Endothelial cell of umbilical vein (primary cell): ENCODE data around the gene SULT1C4. TPM values are rescaled to one million over a fixed set of nuclear protein-coding genes. Genes with fewer than 3 reads are reported as not detected.

Experiments used
- BruUV-seq: library from RNA; stranded (reverse); fragments of 400-500 nt; replicated peaks from 2 replicates; lab custom pipeline; 2021; lab: Mats Ljungman, UMichigan
- CTCF ChIA-PET: fragments of 300-600, 350-600 bp; sonication (Branson Sonifier 250); formaldehyde crosslinking; loops from one replicate; lab custom pipeline; 2021; ENCODE audit warnings: antibody characterized with exemption, inconsistent platforms; lab: Charles Lee
- POLR2A ChIA-PET: fragments of 300-600, 350-600 bp; sonication (Branson Sonifier 250); formaldehyde crosslinking; loops from one replicate; lab custom pipeline; 2021; ENCODE audit warnings: antibody characterized with exemption, inconsistent platforms; lab: Charles Lee
- DNase-seq: peaks from one replicate; pipeline ENCODE4 v3.0.0-alpha.2; 2011; ENCODE audit warnings: low read depth, low spot score
- FAIRE-seq: peaks from 2 replicates; lab custom pipeline; 2011; peaks lifted over from hg19 to GRCh38; lab: Jason Lieb, UNC
- H2AFZ ChIP-seq: 2 replicates; pipeline ENCODE4 v1.6.0; 2012; ENCODE audit warnings: low read depth, low read length, control low read depth, inconsistent platforms
- H3K27ac ChIP-seq: 2 replicates; pipeline ENCODE4 v1.5.1; 2011; ENCODE audit warnings: low read depth, mild to moderate bottlenecking, control low read depth, low read length, moderate library complexity; ENCODE audit not compliant: insufficient read depth
- H3K27me3 ChIP-seq, 2 experiments: 2 replicates each; pipeline versions ENCODE4 v1.6.0 to v1.6.1; 2011; ENCODE audit warnings: low read length in 2 of 2, mixed read lengths in 1 of 2; ENCODE audit not compliant: control insufficient read depth in 2 of 2, insufficient read depth in 2 of 2
- H3K36me3 ChIP-seq, 2 experiments: 2 replicates in 1 of 2; 3 replicates in 1 of 2; pipeline ENCODE4 v1.5.1; 2011; ENCODE audit warnings: low read length in 2 of 2, mild to moderate bottlenecking in 1 of 2, moderate library complexity in 1 of 2; ENCODE audit not compliant: control insufficient read depth in 2 of 2, insufficient read depth in 2 of 2; ENCODE audit errors: extremely low read depth in 1 of 2
- H3K4me1 ChIP-seq: 3 replicates; pipeline ENCODE4 v1.5.1; 2011; ENCODE audit warnings: mild to moderate bottlenecking, low read length; ENCODE audit not compliant: control insufficient read depth, insufficient read depth; ENCODE audit errors: extremely low read depth
- H3K4me2 ChIP-seq: 2 replicates; pipeline ENCODE4 v1.6.1; 2011; ENCODE audit warnings: low read length, control low read depth, mixed read lengths; ENCODE audit not compliant: insufficient read depth
- H3K4me3 ChIP-seq, 3 experiments: fragments of 200-600 bp in 1 of 3; sonication (generic), shearing (Covaris generic) in 1 of 3; replicated peaks in 1 of 3; 2 replicates each; pipeline ENCODE4 v1.5.1; 2011 to 2016; ENCODE audit warnings: control low read depth in 3 of 3, low read length in 3 of 3, mild to moderate bottlenecking in 2 of 3, inconsistent platforms in 1 of 3, low read depth in 1 of 3, moderate library complexity in 1 of 3; ENCODE audit not compliant: insufficient read depth in 1 of 3
- H3K79me2 ChIP-seq: 2 replicates; pipeline ENCODE4 v1.6.0; 2012; ENCODE audit warnings: low read length, inconsistent platforms; ENCODE audit not compliant: control insufficient read depth, insufficient read depth
- H3K9ac ChIP-seq: replicated peaks from 2 replicates; pipeline ENCODE3; 2011; ENCODE audit warnings: low read length, control low read depth; ENCODE audit not compliant: insufficient read depth; ENCODE audit errors: extremely low read depth
- H3K9me1 ChIP-seq: replicated peaks from 3 replicates; pipeline ENCODE4 v1.6.0; 2011; ENCODE audit warnings: mild to moderate bottlenecking, low read length; ENCODE audit not compliant: control insufficient read depth, insufficient read depth; ENCODE audit errors: extremely low read depth
- H3K9me3 ChIP-seq: replicated peaks from 2 replicates; pipeline ENCODE4 v1.5.1; 2012; ENCODE audit warnings: low read length, inconsistent platforms; ENCODE audit not compliant: control insufficient read depth, insufficient read depth
- H4K20me1 ChIP-seq: replicated peaks from 2 replicates; pipeline ENCODE3; 2011; ENCODE audit warnings: mild to moderate bottlenecking, low read length; ENCODE audit not compliant: control insufficient read depth, insufficient read depth; ENCODE audit errors: extremely low read depth
- EZH2 ChIP-seq: IDR thresholded peaks from 2 replicates; pipeline ENCODE4 v1.6.1; 2012; ENCODE audit warnings: borderline replicate concordance, low read depth, mild to moderate bottlenecking, moderate library complexity, low read length, inconsistent platforms; ENCODE audit not compliant: severe bottlenecking
- FOS ChIP-seq: IDR thresholded peaks from 2 replicates; pipeline ENCODE4 v1.6.1; 2011; ENCODE audit warnings: mild to moderate bottlenecking, low read length, moderate library complexity, borderline replicate concordance; ENCODE audit not compliant: insufficient read depth
- GATA2 ChIP-seq: IDR thresholded peaks from 2 replicates; pipeline ENCODE4 v1.7.0; 2011; ENCODE audit warnings: low read depth, mild to moderate bottlenecking, moderate library complexity, mixed read lengths, low read length; ENCODE audit not compliant: insufficient read length, insufficient read depth
- JUN ChIP-seq: IDR thresholded peaks from 2 replicates; pipeline ENCODE4 v1.6.1; 2011; ENCODE audit warnings: borderline replicate concordance, low read depth; ENCODE audit not compliant: insufficient read length, insufficient read depth
- MAX ChIP-seq: IDR thresholded peaks from 2 replicates; pipeline ENCODE4 v1.6.1; 2011; ENCODE audit not compliant: insufficient read depth, insufficient read length
- MYC ChIP-seq: IDR thresholded peaks from one replicate; pipeline ENCODE4 v1.6.1; 2011; ENCODE audit warnings: mild to moderate bottlenecking, low read depth, low read length
- POLR2A ChIP-seq: IDR thresholded peaks from 2 replicates; pipeline ENCODE4 v1.6.1; 2012; ENCODE audit warnings: low read depth, mild to moderate bottlenecking, control low read depth, low read length
- POLR2AphosphoS5 ChIP-seq: IDR thresholded peaks from 2 replicates; pipeline ENCODE4 v1.6.1; 2012; ENCODE audit warnings: low read depth, mild to moderate bottlenecking, control low read depth, low read length, moderate library complexity; ENCODE audit not compliant: insufficient read depth
- dilution Hi-C: fragments of 300-500 bp; cut with MboI; formaldehyde crosslinking; loops from one replicate; pipeline ENCODE4 v1.15.0; 2019; ENCODE audit warnings: low sequenced_read_pairs; ENCODE audit not compliant: extremely low pct_ligation_motif_present
- intact Hi-C: fragments of 100-400 bp; cut with micrococcal nuclease; formaldehyde crosslinking; loops from one replicate; pipeline ENCODE4 v1.10.0; 2022
- polyA plus RNA-seq, 4 experiments: library from polyadenylated mRNA; depleted of rRNA in 3 of 4; stranded (reverse) in 3 of 4; unstranded in 1 of 4; fragments of >200 nt; gene quantifications; 2 replicates each; pipeline versions ENCODE4 v1.2.1 to v1.2.3, GENCODE V29; 2011 to 2012; ENCODE audit warnings: missing spikeins in 1 of 4
- total RNA-seq: library from RNA; stranded (reverse); gene quantifications from 2 replicates; pipeline ENCODE4 v1.2.3, GENCODE V29; 2021
- TF ChIP-seq, protein P1 (sequence below), 2 donors: IDR thresholded peaks; 1 replicate in 1 of 2; 2 replicates in 1 of 2; pipeline ENCODE4 v1.5.1; 2011; ENCODE audit warnings: low read length in 2 of 2, mild to moderate bottlenecking in 2 of 2, moderate library complexity in 2 of 2, control low read depth in 1 of 2, inconsistent platforms in 1 of 2, low read depth in 1 of 2; ENCODE audit not compliant: insufficient read depth in 1 of 2; ENCODE audit errors: extremely low read depth in 1 of 2

SULT1C4 gene
- total and polyA plus RNA-seq, 2 donors (not counting 3 experiments of a cell fraction or from before 2014, with no cell fraction given) = 17.2 to 29.3 TPM

DNA sequence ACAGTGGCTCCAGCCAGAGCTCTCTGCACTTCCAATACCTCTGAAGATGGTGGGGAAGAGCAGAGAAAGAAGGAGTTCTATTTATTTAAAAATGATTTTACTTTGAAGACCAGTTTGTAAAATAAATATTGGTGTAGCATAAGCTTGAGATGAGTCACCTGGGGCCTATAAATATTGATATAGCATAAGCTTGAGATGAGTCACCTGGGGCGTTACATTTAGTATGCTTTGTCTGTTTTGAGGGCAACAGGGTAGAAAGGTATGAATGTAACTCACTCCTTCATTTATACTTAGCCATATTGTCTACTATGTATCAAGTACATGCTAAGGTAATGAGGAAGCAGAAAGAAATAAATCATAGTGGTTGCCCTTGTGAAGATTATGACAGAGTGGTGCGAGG is 7.7 kb upstream of the SULT1C4 start:
- ChIA-PET POLR2A (no interaction called here), CTCF (no interaction called here)
- H3K4me3 ChIP-seq = no peak overlapping the region
- no peak overlapping the region for H3K9ac ChIP-seq
- H3K4me1 ChIP-seq = peaks cover 25% of the 10 kb centered on the region
- BruUV-seq = no TSS peak
- intact Hi-C loops = no loop called here
- H3K9me3 ChIP-seq = no peaks in the 10 kb centered on the region
- no peaks in the 10 kb centered on the region for H3K27me3 ChIP-seq
- H2AFZ ChIP-seq = no peak overlapping the region
- no peaks in the 10 kb centered on the region for H3K36me3 ChIP-seq
- DNase-seq (no peak), FAIRE-seq (no peak)
- dilution Hi-C loops = no loop called here
- TF ChIP-seq GATA2 (no peak), MAX (no peak), POLR2A (no peak), MYC (no peak), EZH2 (no peak), JUN (peak; percentile 44), FOS (peak; percentile 27), POLR2AphosphoS5 (no peak)
- TF ChIP-seq, protein P1, sequence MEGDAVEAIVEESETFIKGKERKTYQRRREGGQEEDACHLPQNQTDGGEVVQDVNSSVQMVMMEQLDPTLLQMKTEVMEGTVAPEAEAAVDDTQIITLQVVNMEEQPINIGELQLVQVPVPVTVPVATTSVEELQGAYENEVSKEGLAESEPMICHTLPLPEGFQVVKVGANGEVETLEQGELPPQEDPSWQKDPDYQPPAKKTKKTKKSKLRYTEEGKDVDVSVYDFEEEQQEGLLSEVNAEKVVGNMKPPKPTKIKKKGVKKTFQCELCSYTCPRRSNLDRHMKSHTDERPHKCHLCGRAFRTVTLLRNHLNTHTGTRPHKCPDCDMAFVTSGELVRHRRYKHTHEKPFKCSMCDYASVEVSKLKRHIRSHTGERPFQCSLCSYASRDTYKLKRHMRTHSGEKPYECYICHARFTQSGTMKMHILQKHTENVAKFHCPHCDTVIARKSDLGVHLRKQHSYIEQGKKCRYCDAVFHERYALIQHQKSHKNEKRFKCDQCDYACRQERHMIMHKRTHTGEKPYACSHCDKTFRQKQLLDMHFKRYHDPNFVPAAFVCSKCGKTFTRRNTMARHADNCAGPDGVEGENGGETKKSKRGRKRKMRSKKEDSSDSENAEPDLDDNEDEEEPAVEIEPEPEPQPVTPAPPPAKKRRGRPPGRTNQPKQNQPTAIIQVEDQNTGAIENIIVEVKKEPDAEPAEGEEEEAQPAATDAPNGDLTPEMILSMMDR (IDR thresholded peaks at IDR 0.05; ENCODE audit: extremely low read depth in 1 of 2, insufficient read depth in 1 of 2, low read depth in 1 of 2, low read length in 2 of 2) = no peak
- H3K9me1 ChIP-seq = no peaks in the 10 kb centered on the region
- no peaks in the 10 kb centered on the region for H4K20me1 ChIP-seq
- no peak overlapping the region for H3K27ac ChIP-seq
- H3K4me2 ChIP-seq = no peak overlapping the region
- no peaks in the 10 kb centered on the region for H3K79me2 ChIP-seq
